ENCODE data around the gene METTL16.

The METTL16 gene

GRCh38 chr17:2396192-2396567 lies 115.5 kb downstream of the METTL16 start:
- Mint-ChIP-seq H3K4me3 (peak overlapping the region; percentile 85 to 99 (median 89)), H3K36me3 (ENCODE audit: low read depth) (peaks cover 4% of the 10 kb centered on the region), H3K9me3 (no peaks in the 10 kb centered on the region), H3K4me1 (peaks cover 53% of the 10 kb centered on the region), H3K27ac (peak overlapping the region; percentile 95 to 99 (median 98)), H3K27me3 (ENCODE audit: low read depth) (no peaks in the 10 kb centered on the region)
- no peak for TF ChIP-seq CTCF (IDR thresholded peaks at IDR 0.05; ENCODE audit: unreplicated experiment in 3 of 3)

- Mint-ChIP-seq H3K4me3 (peak overlapping the region; percentile 85 to 99 (median 89)), H3K27me3 (ENCODE audit: low read depth) (no peaks in the 10 kb centered on the region), H3K9me3 (no peaks in the 10 kb centered on the region), H3K4me1 (peaks cover 56% of the 10 kb centered on the region), H3K36me3 (ENCODE audit: low read depth) (peaks cover 4% of the 10 kb centered on the region), H3K27ac (peak overlapping the region; percentile 95 to 99 (median 98))
- no peak for TF ChIP-seq CTCF (IDR thresholded peaks at IDR 0.05; ENCODE audit: unreplicated experiment in 3 of 3)
These were observed 116.2 kb downstream of the METTL16 start for GRCh38 chr17:2395258-2396181.

GRCh38 chr17:2394775-2395201 lies 116.9 kb downstream of the METTL16 start:
- H3K27me3 Mint-ChIP-seq (ENCODE audit: low read depth), result no peaks in the 10 kb centered on the region
- peak overlapping the region; percentile 78 to 90 (median 89) for H3K27ac Mint-ChIP-seq
- no peaks in the 10 kb centered on the region for H3K9me3 Mint-ChIP-seq
- peak overlapping the region; percentile 85 to 90 (median 87) for H3K4me3 Mint-ChIP-seq
- H3K36me3 Mint-ChIP-seq (ENCODE audit: low read depth), result peaks cover 4% of the 10 kb centered on the region
- no peak for TF ChIP-seq CTCF (IDR thresholded peaks at IDR 0.05; ENCODE audit: unreplicated experiment in 3 of 3)
- peaks cover 64% of the 10 kb centered on the region for H3K4me1 Mint-ChIP-seq

GRCh38 chr17:2393954-2394749 lies 117.5 kb downstream of the METTL16 start:
- Mint-ChIP-seq H3K4me1 (peaks cover 65% of the 10 kb centered on the region), H3K27me3 (ENCODE audit: low read depth) (no peaks in the 10 kb centered on the region), H3K27ac (peak overlapping the region; percentile 78 to 90 (median 89)), H3K4me3 (peak overlapping the region; percentile 85 to 90 (median 87)), H3K36me3 (ENCODE audit: low read depth) (peaks cover 4% of the 10 kb centered on the region), H3K9me3 (no peaks in the 10 kb centered on the region)
- no peak for TF ChIP-seq CTCF (IDR thresholded peaks at IDR 0.05; ENCODE audit: unreplicated experiment in 3 of 3)

- H3K27me3 Mint-ChIP-seq (ENCODE audit: low read depth), result no peaks in the 10 kb centered on the region
- H3K27ac Mint-ChIP-seq, result peak overlapping the region in 2 of 3 experiments; percentile 55 to 77
- no peaks in the 10 kb centered on the region for H3K9me3 Mint-ChIP-seq
- TF ChIP-seq CTCF (IDR thresholded peaks at IDR 0.05; ENCODE audit: unreplicated experiment in 3 of 3), result no peak
- peaks cover 8% of the 10 kb centered on the region for H3K36me3 Mint-ChIP-seq (ENCODE audit: low read depth)
- peak overlapping the region; percentile 79 to 84 (median 83) for H3K4me3 Mint-ChIP-seq
- peaks cover 65% of the 10 kb centered on the region for H3K4me1 Mint-ChIP-seq
These were observed 118.3 kb downstream of the METTL16 start for GRCh38 chr17:2393174-2393953.

Measured in nephron (organoid).